Measurements from ENCODE around the gene GAL3ST1. TPM values are rescaled to one million over a fixed set of nuclear protein-coding genes. Genes with fewer than 3 reads are reported as not detected.
"Not testable (repeated sequence)": the region's sequence is repeated elsewhere in the genome, so short reads cannot be mapped to it uniquely, and the experiment has no call there.

Gene GAL3ST1
- polyA plus RNA-seq, 4 donors = 11.1 to 89.5 (median 50.8) TPM

- Histone ChIP-seq H3K4me3 (ENCODE audit: low read depth in 1 of 3, low read length in 3 of 3) (no peak within 1 kb of the TSS), H3K36me3 (ENCODE audit: control insufficient read depth in 3 of 3, insufficient read depth in 2 of 3, low read depth in 1 of 3, low read length in 3 of 3) (peaks cover 0 to 2% (median 0%) of the 10 kb centered on the region in 3 donors), H3K27ac (ENCODE audit: low read depth in 1 of 3, low read length in 2 of 3) (no peak within 1 kb of the TSS), H3K4me1 (ENCODE audit: control insufficient read depth in 3 of 3, insufficient read depth in 2 of 3, low read depth in 1 of 3, low read length in 2 of 3) (peaks cover 0 to 7% (median 0%) of the 10 kb centered on the region in 3 donors), H3K9me3 (ENCODE audit: control insufficient read depth in 2 of 2, insufficient read depth in 1 of 2, low read depth in 1 of 2, low read length in 1 of 2) (no peaks in the 10 kb centered on the region), H3K27me3 (ENCODE audit: control insufficient read depth in 3 of 3, insufficient read depth in 3 of 3, low read length in 3 of 3) (peaks cover 2 to 17% (median 8%) of the 10 kb centered on the region in 3 donors)
- FAIRE-seq (no peak), DNase-seq (no peak)
- 92 to 96% (median 92%) methylated on average over 7 of the region's 7 CpGs for WGBS, 3 donors
These were observed 27.8 kb downstream of the GAL3ST1 start, which contains the start of gene SEC14L6 for GRCh38 chr22:30546616-30547015. Gene SEC14L6 (minus strand): TSS chr22:30546741. CDS start chr22:30546682, 59 bp downstream.

- Histone ChIP-seq H3K4me1 (ENCODE audit: control insufficient read depth in 3 of 3, insufficient read depth in 2 of 3, low read depth in 1 of 3, low read length in 2 of 3) (peaks cover 0 to 7% (median 0%) of the 10 kb centered on the region in 3 donors), H3K4me3 (ENCODE audit: low read depth in 1 of 3, low read length in 3 of 3) (peak overlapping the region in 1 of 3 donors; percentile 32), H3K9me3 (ENCODE audit: control insufficient read depth in 2 of 2, insufficient read depth in 1 of 2, low read depth in 1 of 2, low read length in 1 of 2) (no peaks in the 10 kb centered on the region), H3K27ac (ENCODE audit: low read depth in 1 of 3, low read length in 2 of 3) (no peak overlapping the region), H3K36me3 (ENCODE audit: control insufficient read depth in 3 of 3, insufficient read depth in 2 of 3, low read depth in 1 of 3, low read length in 3 of 3) (no peaks in the 10 kb centered on the region), H3K27me3 (ENCODE audit: control insufficient read depth in 3 of 3, insufficient read depth in 3 of 3, low read length in 3 of 3) (peaks cover 2 to 19% (median 8%) of the 10 kb centered on the region in 3 donors)
- DNase-seq (no peak), FAIRE-seq (no peak)
- 63 to 81% (median 65%) methylated on average over 12 of the region's 12 CpGs for WGBS, 3 donors
These were observed 31.7 kb downstream of the GAL3ST1 start for GRCh38 chr22:30542811-30543188.

GRCh38 chr22:30541961-30542810, 32.3 kb downstream of the GAL3ST1 start:
- no peaks in the 10 kb centered on the region for H3K36me3 ChIP-seq (ENCODE audit: control insufficient read depth in 3 of 3, insufficient read depth in 2 of 3, low read depth in 1 of 3, low read length in 3 of 3)
- DNase-seq (peak in 1 of 2 donors; percentile 46), FAIRE-seq (no peak)
- no peaks in the 10 kb centered on the region for H3K9me3 ChIP-seq (ENCODE audit: control insufficient read depth in 2 of 2, insufficient read depth in 1 of 2, low read depth in 1 of 2, low read length in 1 of 2)
- peaks cover 2 to 19% (median 8%) of the 10 kb centered on the region in 3 donors for H3K27me3 ChIP-seq (ENCODE audit: control insufficient read depth in 3 of 3, insufficient read depth in 3 of 3, low read length in 3 of 3)
- peak overlapping the region in 2 of 3 donors; percentile 32 to 34 for H3K4me3 ChIP-seq (ENCODE audit: low read depth in 1 of 3, low read length in 3 of 3)
- WGBS, 3 donors = 1 to 4% (median 4%) methylated on average over 53 to 64 of the region's 64 CpGs
- H3K27ac ChIP-seq (ENCODE audit: low read depth in 1 of 3, low read length in 2 of 3) = no peak overlapping the region
- H3K4me1 ChIP-seq (ENCODE audit: control insufficient read depth in 3 of 3, insufficient read depth in 2 of 3, low read depth in 1 of 3, low read length in 2 of 3) = peaks cover 0 to 7% (median 0%) of the 10 kb centered on the region in 3 donors

- DNase-seq; H3K36me3 ChIP-seq (ENCODE audit: control insufficient read depth in 3 of 3, insufficient read depth in 2 of 3, low read depth in 1 of 3, low read length in 3 of 3); FAIRE-seq; H3K9me3 ChIP-seq (ENCODE audit: control insufficient read depth in 2 of 2, insufficient read depth in 1 of 2, low read depth in 1 of 2, low read length in 1 of 2); H3K4me3 ChIP-seq (ENCODE audit: low read depth in 1 of 3, low read length in 3 of 3); H3K4me1 ChIP-seq (ENCODE audit: control insufficient read depth in 3 of 3, insufficient read depth in 2 of 3, low read depth in 1 of 3, low read length in 2 of 3); H3K27ac ChIP-seq (ENCODE audit: low read depth in 1 of 3, low read length in 2 of 3): not testable (repeated sequence)
- 60 to 89% (median 81%) methylated on average over 3 of the region's 3 CpGs for WGBS, 3 donors
- peaks cover 2 to 19% (median 8%) of the 10 kb centered on the region in 3 donors for H3K27me3 ChIP-seq (ENCODE audit: control insufficient read depth in 3 of 3, insufficient read depth in 3 of 3, low read length in 3 of 3)
These were observed 33.0 kb downstream of the GAL3ST1 start for GRCh38 chr22:30541511-30541910.

- no peak for FAIRE-seq
- no peak for DNase-seq
- Histone ChIP-seq H3K27ac (ENCODE audit: low read depth in 1 of 3, low read length in 2 of 3) (no peak overlapping the region), H3K4me3 (ENCODE audit: low read depth in 1 of 3, low read length in 3 of 3) (no peak overlapping the region), H3K4me1 (ENCODE audit: control insufficient read depth in 3 of 3, insufficient read depth in 2 of 3, low read depth in 1 of 3, low read length in 2 of 3) (peaks cover 0 to 7% (median 0%) of the 10 kb centered on the region in 3 donors), H3K9me3 (ENCODE audit: control insufficient read depth in 2 of 2, insufficient read depth in 1 of 2, low read depth in 1 of 2, low read length in 1 of 2) (no peaks in the 10 kb centered on the region), H3K27me3 (ENCODE audit: control insufficient read depth in 3 of 3, insufficient read depth in 3 of 3, low read length in 3 of 3) (peaks cover 2 to 19% (median 8%) of the 10 kb centered on the region in 3 donors), H3K36me3 (ENCODE audit: control insufficient read depth in 3 of 3, insufficient read depth in 2 of 3, low read depth in 1 of 3, low read length in 3 of 3) (no peaks in the 10 kb centered on the region)
- 84 to 100% (median 91%) methylated on average over 1 of the region's 1 CpG for WGBS, 3 donors
These were observed 35.1 kb downstream of the GAL3ST1 start for GRCh38 chr22:30539368-30539767.

- H3K36me3 ChIP-seq (ENCODE audit: control insufficient read depth in 3 of 3, insufficient read depth in 2 of 3, low read depth in 1 of 3, low read length in 3 of 3) = no peaks in the 10 kb centered on the region
- H3K9me3 ChIP-seq (ENCODE audit: control insufficient read depth in 2 of 2, insufficient read depth in 1 of 2, low read depth in 1 of 2, low read length in 1 of 2) = no peaks in the 10 kb centered on the region
- no peak for FAIRE-seq
- peaks cover 0 to 7% (median 0%) of the 10 kb centered on the region in 3 donors for H3K4me1 ChIP-seq (ENCODE audit: control insufficient read depth in 3 of 3, insufficient read depth in 2 of 3, low read depth in 1 of 3, low read length in 2 of 3)
- no peak overlapping the region for H3K27ac ChIP-seq (ENCODE audit: low read depth in 1 of 3, low read length in 2 of 3)
- H3K27me3 ChIP-seq (ENCODE audit: control insufficient read depth in 3 of 3, insufficient read depth in 3 of 3, low read length in 3 of 3) = peaks cover 2 to 13% (median 8%) of the 10 kb centered on the region in 3 donors
- no peak overlapping the region for H3K4me3 ChIP-seq (ENCODE audit: low read depth in 1 of 3, low read length in 3 of 3)
- WGBS, 3 donors = 83 to 89% (median 84%) methylated on average over 6 of the region's 6 CpGs
- no peak for DNase-seq
These were observed 36.2 kb downstream of the GAL3ST1 start for GRCh38 chr22:30538280-30538679.

GRCh38 chr22:30537083-30537731, 37.3 kb downstream of the GAL3ST1 start:
- H3K4me3 ChIP-seq (ENCODE audit: low read depth in 1 of 3, low read length in 3 of 3) = no peak overlapping the region
- H3K36me3 ChIP-seq (ENCODE audit: control insufficient read depth in 3 of 3, insufficient read depth in 2 of 3, low read depth in 1 of 3, low read length in 3 of 3) = no peaks in the 10 kb centered on the region
- no peaks in the 10 kb centered on the region for H3K4me1 ChIP-seq (ENCODE audit: control insufficient read depth in 3 of 3, insufficient read depth in 2 of 3, low read depth in 1 of 3, low read length in 2 of 3)
- peaks cover 0 to 8% (median 4%) of the 10 kb centered on the region in 3 donors for H3K27me3 ChIP-seq (ENCODE audit: control insufficient read depth in 3 of 3, insufficient read depth in 3 of 3, low read length in 3 of 3)
- 75 to 84% (median 81%) methylated on average over 9 of the region's 9 CpGs for WGBS, 3 donors
- no peaks in the 10 kb centered on the region for H3K9me3 ChIP-seq (ENCODE audit: control insufficient read depth in 2 of 2, insufficient read depth in 1 of 2, low read depth in 1 of 2, low read length in 1 of 2)
- FAIRE-seq = no peak
- DNase-seq = no peak
- no peak overlapping the region for H3K27ac ChIP-seq (ENCODE audit: low read depth in 1 of 3, low read length in 2 of 3)

- FAIRE-seq (no peak), DNase-seq (no peak)
- H3K4me3 ChIP-seq (ENCODE audit: low read depth in 1 of 3, low read length in 3 of 3) = no peak overlapping the region
These were observed 39.3 kb downstream of the GAL3ST1 start for GRCh38 chr22:30535182-30535581.

More at GRCh38 chr22:30535182-30535581, 39.3 kb downstream of the GAL3ST1 start:
- Histone ChIP-seq H3K27ac (ENCODE audit: low read depth in 1 of 3, low read length in 2 of 3) (no peak overlapping the region), H3K36me3 (ENCODE audit: control insufficient read depth in 3 of 3, insufficient read depth in 2 of 3, low read depth in 1 of 3, low read length in 3 of 3) (no peaks in the 10 kb centered on the region), H3K27me3 (ENCODE audit: control insufficient read depth in 3 of 3, insufficient read depth in 3 of 3, low read length in 3 of 3) (no peaks in the 10 kb centered on the region), H3K4me1 (ENCODE audit: control insufficient read depth in 3 of 3, insufficient read depth in 2 of 3, low read depth in 1 of 3, low read length in 2 of 3) (no peaks in the 10 kb centered on the region), H3K9me3 (ENCODE audit: control insufficient read depth in 2 of 2, insufficient read depth in 1 of 2, low read depth in 1 of 2, low read length in 1 of 2) (no peaks in the 10 kb centered on the region)
- 82 to 92% (median 86%) methylated on average over 4 of the region's 4 CpGs for WGBS, 3 donors
